ENCODE measurements around the gene GJB3.
A peak's percentile ranks its signal among the peaks of the same experiment; 100 is the strongest.
"Not testable (repeated sequence)": the region's sequence is repeated elsewhere in the genome, so short reads cannot be mapped to it uniquely, and the experiment has no call there.

GJB3 gene

DNA sequence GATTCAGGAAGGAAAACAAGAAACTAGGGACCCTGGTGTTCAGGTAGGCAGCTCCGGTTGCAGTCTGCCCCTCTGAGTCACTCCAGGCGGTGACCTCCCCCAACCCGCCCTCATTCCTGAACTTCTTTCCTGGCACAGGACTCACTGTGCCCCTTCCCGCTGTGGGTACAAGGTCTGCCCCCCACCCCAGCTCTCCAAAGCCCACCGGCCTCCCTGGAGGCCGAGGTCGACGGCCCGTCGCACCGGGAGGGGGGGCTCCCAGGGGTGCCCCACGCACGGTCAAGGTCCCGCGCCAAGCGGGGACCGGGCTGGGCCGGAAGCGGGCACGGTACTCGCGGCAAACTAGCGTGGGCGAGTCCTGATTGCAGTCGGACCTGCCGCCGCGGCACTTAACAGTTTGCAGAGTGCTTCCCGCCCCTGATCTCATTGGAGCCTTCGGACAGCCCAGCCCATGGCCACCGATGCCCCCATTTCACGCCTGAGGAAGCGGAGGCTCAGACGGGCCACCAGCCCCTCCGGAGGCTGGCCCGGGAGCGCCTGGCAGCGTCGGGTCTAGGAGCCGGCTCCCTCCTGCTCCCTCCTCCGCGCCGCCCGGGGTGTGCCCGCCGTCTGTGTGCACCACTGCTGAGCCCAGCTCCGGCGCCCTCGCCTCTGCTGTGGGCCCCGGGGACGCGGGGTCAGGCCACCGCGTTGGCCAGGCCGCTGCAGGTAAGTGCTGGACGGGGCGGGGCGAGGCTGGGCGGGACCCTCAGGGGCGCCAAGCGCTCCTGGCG is at the start of gene GJB3:
Gene GJB3 (plus strand): TSS at position 144 of the 773 bp plus-strand sequence. CDS start 3,549 bp downstream, outside the sequence.
- no peak for DNase-seq

DNA sequence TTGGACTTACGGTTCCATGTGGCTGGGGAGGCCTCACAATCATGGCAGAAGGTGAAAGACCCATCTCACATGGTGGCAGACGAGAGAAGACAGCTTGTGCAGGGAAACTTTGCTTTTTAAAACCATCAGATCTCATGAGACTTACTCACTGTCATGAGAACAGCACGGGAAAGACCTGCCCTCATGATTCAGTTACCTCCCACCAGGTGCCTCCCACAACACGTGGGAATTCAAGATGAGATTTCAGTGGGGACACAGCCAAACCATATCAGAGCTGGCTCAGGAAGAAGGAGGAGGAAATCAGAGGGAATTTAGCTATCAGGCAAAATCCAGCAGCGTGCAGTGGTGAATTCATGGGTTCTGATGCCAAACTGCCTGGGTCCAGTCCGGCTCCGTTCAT is 48.2 kb upstream of the GJB3 start:
- not testable (repeated sequence) for DNase-seq

DNA sequence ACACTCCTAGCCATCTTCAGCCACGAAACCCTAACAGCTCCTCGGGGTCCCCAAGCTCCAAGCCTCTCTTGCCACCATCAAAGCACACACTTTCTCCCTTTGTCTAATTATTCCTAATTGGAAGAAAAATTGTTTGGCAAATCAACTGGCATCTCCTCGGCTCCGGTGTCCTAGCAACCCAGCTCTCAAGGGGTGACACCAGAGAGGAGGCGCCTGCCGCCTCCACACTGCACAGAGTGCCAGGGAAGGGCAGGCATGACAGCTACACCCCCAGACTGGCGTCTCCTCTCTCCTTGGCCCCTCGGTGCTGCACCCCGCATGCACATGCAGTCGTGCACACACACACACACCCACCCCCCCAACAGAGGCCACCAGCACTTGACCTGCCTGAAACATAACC is 44.3 kb upstream of the GJB3 start:
- peak; percentile 38 for DNase-seq

DNA sequence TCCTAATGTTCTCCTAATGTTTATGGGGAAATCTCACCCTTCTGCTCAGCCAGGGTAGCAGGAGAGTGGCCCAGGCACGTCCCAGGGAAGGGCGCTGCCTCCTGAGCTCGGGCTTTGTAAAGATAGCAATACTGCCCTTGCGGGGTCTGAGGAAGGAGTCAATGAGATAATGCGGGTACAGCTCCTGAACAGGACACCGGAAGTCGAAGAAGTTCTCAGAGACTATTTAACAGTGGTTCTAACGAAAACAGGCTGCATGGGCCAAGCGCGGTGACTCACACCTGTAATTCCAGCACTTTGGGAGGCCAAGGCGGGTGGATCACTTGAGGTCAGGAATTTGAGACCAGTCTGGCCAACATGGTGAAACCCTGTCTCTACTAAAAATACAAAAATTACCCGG is 43.8 kb upstream of the GJB3 start:
- DNase-seq = not testable (repeated sequence)

DNA sequence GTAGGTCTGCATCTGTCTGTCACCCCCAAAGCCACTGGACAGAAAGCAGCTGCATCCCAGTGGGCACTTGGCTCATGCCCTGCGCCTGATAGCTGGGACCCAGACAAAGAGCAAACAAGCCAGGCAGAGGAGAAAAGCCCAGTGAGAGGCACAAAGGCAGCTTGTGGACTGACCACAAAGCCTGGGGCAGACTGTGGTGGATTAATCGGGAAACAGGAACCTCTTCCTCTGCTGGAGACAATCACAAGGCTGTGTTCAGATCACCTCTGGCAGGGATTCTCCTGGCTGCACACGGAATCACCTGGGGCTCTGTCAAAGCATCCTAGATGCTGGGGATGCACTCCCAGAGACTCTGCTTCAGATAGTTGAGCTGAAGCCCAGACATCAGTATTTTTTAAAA is 41.4 kb upstream of the GJB3 start:
- no peak for DNase-seq

DNA sequence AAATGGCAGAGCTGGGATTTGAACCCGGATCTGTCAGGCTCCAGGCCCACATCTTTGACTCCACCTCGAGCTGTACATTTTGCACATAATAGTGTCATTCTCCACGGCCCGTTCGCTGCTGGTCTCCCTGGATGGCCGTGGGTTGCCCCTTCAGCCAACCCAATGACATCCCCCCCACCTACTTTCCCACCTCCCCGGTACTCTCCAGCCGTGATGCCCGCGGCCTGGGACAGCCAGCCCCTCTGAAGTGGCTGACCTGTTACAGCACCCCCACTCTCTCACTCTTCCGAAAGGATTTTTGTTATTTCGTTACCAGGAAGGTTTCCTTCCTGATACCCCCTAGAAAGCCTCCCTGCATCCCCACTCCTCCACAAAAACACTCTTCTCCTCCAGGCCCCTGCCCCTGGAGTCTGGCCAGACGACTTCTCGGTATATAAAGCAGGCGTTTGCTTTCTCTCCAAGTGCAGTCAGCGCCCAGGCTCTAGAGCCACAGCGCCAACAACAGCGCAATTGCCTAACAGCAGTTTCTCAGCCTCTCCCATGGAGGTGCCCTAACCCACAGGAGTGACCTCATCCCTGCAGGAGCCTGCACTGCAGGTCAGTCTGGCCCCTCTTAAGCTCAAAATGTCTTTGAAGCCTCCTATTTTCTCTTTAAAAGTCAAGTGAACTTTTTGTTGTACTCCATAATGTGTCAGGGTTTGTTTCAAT is 40.7 kb upstream of the GJB3 start:
- peak; percentile 37 for DNase-seq

DNA sequence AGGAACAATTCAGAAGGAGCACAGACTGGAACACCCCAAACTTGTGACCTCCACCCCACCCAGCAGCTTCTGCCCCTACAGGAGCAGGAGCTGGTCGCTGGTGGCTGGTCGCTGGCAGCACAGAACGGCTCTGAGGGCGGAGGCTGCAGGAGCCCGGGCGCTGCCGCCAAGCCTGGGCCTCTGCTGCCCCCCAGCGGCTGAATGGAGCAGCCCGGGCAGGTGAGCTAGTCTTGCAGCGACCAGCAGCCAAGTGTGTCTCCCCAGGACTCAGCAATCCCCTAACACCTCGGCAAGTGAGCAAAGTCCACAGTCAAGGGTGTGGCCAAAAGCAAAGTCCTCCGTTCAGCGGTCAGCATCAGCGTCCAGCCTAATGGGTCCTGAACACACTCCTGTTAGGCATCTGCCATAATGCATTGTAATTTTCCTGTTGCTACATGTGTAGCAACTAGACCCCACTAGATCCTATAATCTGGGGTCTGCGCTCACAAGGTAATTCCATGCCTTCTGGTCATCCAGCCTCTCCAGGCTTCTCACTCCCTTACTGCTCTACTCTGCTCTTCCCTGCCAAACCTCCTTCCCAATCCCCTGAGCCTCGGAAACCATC is 38.2 kb upstream of the GJB3 start:
- DNase-seq = peak; percentile 41

DNA sequence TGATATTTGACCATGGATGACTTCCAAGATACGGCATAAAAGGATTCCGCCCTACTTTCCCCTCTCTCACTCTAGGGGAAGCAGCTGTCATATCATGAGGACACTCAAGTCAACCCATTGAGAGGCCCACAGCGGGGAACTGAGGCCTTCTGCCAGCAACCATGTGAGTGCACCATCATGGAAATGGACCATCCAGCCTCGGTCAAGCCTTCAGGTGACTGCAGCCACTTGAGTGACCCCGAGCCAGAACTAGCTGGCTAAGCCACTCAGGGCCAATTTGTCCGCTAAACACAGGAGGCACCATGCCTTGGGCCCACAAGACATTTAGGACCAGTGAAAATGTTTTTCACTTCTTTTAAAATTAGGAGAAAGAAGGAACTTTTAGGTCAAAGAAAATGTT is 37.2 kb upstream of the GJB3 start:
- no peak for DNase-seq

DNA sequence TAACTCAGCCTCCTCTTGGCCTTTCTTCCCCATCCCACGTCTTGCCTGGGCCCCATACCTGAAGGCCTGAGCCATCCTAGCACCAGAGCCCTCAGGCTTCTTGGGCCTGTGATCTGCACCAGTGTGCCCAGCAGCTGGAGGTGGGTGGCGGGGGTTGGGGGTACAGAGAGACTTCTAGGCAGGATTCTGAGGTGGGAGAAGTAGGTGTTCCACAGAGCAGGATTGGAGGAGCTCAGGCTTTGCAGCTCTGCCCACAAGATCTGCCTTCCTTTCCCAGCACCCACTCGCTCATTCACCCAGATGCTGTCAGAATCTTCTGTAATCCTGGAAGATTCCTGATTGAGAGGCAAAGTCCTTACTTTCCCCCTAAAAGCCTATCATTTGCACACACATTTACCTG is 36.2 kb upstream of the GJB3 start:
- DNase-seq = no peak

DNA sequence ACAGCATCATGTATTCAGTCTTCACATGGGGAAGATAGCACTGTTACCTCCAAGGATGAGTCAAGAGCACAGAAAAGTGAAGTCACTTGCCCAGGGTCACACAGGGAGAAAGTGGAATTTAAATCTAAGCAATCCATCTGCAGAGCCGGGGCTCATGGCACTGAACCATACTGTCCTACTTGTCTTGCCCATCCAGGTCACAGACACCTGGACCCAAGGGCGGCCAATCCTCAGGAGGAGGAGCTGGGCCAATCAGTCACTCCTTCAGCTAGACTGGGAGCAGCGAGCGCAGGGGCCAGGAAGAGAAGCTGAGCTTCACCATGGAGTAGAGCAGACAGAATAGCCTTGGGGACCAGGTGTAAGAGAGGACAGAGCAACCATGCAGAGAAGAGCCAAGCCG is 35.3 kb upstream of the GJB3 start:
- DNase-seq = no peak

DNA sequence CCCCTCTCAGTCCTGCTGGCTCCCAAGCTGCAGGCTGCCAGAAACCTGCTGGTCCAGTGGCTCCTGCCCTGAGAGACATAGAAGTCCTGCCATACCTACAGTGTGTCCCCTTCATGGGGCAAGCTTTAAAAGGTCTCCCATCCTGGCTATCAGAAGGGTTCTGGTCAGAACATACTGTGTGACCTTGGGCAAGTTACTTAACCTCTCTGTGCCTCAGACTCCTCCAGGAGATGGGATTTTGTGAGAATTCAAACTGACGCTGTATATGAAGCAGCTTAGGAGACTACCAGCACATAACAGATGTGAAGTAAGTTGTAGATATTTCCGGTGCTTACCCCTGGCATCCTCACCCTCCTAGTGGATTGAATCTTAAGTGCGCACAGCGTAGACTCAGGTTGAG is 34.9 kb upstream of the GJB3 start:
- DNase-seq = no peak

DNA sequence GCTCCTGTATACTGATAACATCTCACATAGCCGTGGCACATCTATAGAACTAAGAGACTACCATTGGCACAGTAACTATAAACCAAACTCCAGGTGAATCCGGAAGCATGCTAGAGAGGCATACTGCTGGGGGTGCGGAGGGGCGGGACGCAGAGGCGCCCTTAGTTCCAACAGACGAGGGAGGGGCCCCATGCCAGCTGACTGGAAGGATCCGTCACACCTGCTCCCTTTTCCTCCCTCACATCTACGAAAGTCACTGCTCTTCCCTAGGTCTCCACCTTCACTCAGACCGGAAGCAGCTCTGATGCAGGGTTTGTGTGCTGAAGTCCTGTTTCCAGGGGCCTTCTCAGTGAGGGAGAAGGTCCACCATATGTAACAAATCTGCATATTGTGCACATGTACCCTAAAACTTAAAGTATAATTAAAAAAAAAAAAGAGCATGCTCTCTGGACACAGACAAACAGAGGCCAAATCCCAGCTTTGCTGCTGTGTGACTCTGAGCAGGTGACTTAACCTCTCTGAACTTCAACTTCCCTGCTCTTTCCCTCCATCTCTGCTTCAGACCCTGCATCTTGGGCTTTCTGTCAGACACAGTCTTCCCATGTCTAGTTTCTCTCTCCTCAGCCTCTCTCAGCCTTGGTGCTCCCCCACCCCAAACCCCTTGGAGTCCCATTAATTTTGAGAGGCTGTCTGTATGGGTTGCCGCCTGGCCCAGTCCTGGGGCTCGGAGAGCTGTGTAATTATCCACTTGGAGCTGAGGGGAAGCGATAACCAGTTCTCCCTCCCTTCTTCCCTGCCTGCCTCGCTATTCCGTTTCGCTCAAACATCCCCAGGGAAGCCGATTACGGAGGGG is 34.0 kb upstream of the GJB3 start:
- no peak for DNase-seq

DNA sequence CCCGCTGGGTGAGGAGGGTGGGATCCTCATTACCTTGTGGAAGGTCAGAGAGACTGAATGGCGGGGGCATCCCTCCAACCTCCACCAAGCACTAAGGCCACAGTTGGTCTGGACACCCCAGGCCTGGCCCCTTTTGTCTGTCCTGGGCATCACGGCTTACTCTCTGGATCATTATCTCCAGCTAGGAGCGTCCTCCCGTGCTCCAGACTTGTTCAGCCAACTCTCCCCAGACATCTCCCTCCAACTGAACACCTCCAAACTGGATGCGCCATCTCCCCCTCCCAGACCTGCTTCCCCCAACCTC is 33.4 kb upstream of the GJB3 start:
- no peak for DNase-seq

DNA sequence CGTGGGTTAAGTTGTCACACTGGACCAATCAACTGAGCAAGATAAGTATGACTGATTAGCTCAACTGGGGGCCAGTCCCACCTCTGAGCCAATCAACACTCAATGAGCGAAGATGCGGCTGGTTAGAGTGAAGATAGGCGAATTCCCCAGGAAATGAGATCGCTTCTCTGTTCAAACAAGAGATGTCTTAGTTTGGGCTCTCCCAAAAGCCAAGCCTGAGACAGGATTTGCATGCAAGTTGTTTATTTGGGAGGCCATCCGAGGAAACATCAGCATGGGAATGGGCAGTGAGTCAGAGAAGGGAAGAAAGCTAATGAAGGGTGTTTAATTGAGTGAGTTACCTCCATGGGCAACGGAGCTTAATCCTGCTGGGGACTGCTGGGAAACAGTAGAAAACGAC is 31.0 kb upstream of the GJB3 start:
- no peak for DNase-seq

DNA sequence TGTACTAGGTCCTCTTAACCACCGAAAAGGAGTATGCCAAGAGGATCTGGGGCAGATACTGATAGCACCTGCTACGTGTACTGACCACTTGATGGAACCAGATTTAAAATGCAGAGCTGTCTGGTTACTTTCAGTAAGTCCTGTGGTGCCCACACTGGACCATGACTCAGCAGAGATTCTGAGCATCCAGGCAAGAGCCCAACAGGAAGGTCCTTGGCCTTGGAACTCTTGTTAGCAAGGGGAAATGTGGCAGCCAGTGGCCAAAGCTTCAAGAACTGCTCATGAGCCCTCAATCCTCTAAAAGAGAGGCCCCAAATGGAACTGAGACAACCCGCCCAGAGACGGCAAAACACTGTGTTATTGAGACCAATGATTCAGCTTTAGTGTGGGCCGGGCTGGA is 30.4 kb upstream of the GJB3 start:
- DNase-seq = no peak

DNA sequence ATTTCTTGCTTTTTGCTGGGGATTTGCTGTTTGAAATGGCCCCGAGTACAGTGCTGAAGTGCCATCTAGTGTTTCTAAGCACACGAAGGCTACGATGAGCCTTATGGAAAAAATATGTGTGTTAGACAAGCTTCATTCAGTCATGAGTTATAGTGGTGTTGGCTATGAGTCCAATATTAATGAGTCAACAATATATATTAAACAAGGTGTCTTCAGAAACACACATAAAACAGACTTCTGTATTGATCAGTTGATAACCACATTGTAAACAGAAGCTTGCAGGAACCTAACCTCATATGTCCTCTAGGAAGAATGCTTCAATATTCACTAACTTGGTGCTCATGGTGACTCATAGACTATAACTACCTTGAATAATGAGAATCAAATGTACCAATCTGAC is 27.9 kb upstream of the GJB3 start:
- DNase-seq = no peak

DNA sequence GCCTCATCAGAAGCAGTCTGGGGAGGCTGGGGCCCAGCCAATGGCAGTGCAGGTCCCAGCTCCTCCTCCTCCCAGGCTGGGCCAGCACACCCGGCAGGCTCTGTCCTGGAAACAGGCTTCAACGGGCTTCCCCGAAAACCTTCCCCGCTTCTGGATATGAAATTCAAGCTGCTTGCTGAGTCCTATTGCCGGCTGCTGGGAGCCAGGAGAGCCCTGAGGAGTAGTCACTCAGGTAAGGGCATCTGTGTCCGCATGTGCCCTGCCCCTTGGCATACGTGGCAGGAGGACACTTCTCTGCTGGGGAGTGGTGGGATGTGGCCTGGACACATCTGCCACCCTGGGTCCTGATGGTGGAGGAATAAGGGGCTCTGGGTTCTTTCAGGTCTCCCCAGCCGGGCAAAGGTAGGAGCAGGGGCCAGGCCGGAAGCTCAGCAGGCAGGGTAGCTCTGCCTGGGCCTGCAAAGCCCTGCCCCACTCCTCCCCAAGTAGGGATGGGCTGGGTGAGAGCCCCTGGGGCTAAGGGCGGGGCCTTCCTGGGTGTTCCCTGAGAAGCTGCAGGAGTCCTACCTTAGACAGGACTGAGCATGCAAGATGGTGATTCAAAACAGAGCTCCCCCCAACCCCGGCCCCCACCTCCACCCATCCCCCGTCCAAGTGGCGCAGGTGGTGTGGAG is 25.9 kb upstream of the GJB3 start, which contains the start of gene GJB5:
Gene GJB5 (plus strand): TSS at position 84 of the 674 bp plus-strand sequence. CDS start 2,284 bp downstream, outside the sequence.
- DNase-seq = no peak

DNA sequence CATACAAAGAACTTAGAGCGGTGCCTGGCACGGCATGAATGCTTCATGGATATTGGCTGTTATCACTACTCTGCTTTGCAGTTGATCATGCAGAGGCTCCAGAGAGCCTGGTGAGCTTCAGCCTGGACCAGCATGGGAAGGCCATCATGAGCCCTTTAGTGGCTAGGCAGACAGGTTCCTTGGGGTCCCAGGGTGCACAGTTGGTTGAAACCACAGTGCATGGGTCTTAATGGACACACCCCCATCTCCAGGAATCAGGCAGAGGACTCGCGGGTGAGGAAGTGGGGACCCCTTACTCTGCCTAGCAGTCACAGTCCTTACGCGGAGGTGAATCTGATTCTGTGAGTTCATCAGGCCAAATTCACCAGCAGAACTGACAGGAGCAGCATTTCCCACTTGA is 25.1 kb upstream of the GJB3 start:
- no peak for DNase-seq

DNA sequence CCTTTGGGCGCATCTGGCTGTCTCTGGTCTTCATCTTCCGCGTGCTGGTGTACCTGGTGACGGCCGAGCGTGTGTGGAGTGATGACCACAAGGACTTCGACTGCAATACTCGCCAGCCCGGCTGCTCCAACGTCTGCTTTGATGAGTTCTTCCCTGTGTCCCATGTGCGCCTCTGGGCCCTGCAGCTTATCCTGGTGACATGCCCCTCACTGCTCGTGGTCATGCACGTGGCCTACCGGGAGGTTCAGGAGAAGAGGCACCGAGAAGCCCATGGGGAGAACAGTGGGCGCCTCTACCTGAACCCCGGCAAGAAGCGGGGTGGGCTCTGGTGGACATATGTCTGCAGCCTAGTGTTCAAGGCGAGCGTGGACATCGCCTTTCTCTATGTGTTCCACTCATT is 23.6 kb upstream of the GJB3 start:
- no peak for DNase-seq

DNA sequence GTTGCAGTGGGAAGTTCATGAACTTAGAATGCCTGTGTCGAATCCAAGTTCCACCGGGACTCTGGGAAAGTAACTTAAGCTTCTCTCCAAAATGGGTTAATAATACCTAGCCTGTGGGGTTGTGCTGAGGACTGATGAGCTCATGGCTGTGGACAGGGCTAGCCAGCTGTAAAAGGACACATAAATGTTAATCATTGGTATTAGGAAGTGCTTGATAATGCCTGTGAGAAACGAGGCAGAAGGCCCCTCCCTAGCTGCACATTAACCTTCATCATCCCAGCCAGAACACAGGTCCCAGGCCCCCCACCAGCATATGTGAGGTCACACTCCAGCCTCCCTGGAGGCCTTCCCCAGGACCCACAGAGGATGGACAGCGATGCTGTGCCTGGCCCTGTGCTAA is 22.3 kb upstream of the GJB3 start:
- DNase-seq = no peak

DNA sequence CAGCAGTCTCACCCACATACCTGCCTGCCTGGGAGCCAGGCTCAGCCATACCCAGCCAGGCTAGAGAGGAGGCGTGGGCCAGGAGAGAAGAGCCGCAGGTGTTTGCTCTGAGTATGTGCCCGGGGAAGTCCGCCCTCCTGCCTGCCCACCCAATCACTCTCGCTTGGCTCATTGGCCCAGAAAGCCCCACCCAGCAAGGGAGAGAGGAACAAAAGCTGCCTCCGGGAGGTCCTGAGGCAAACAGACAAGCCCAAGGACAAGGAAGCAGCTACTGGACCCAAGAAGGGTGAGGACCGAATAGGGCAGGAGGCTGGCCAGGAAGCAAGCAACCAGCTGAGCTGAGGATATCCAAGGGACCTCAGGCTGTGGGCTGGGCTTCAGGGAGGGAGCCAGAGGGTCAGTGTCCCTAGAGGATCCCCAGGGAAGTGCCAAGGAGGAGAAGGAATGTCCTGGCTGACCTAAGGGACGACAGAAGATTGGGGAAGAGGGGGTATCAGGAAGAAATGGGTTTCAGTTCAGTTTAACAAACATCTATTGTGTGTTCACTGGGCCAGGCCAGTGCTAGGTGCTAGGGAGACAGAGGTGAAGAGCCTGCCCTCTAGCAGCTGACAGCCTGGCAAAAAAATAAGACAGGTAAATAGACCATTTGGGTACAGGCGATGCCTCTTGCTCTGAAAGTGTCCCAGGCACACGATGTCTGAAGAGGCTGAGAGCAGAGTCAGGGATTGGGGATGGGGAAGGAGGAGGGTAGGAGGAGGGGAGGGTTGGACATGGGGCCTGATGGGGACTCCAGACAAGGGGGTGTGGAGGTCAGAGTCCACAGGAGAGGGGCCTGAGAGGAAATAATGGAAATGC is 21.3 kb upstream of the GJB3 start, which contains the start of gene GJB4:
Gene GJB4 (plus strand): TSS at position 238 of the 855 bp plus-strand sequence. CDS start 1,515 bp downstream, outside the sequence.
- no peak for DNase-seq
